Measurements from ENCODE around the gene SPOCK3.
"Not testable (repeated sequence)": the region's sequence is repeated elsewhere in the genome, so short reads cannot be mapped to it uniquely, and the experiment has no call there.

The SPOCK3 gene

GRCh38 chr4:167234316-167234881, at the start of gene SPOCK3:
TSS of gene SPOCK3 (minus strand) at chr4:167234494.
- no peak for TF ChIP-seq CTCF (IDR thresholded peaks at IDR 0.05; ENCODE audit: low read depth, low read length, missing control alignments)
- no peak for DNase-seq (ENCODE audit: extremely low read depth, low read depth)
- H3K4me3 ChIP-seq (replicated peaks; ENCODE audit: low read depth, low read length), result peak within 1 kb of the TSS; percentile 18; the same call in 1 of the 2 replicates

GRCh38 chr4:167282171-167282864, 48.0 kb upstream of the SPOCK3 start:
- no peak overlapping the region for H3K4me3 ChIP-seq (replicated peaks; ENCODE audit: low read depth, low read length)
- no peak for TF ChIP-seq CTCF (IDR thresholded peaks at IDR 0.05; ENCODE audit: low read depth, low read length, missing control alignments)
- no peak for DNase-seq (ENCODE audit: extremely low read depth, low read depth)

- H3K4me3 ChIP-seq (replicated peaks; ENCODE audit: low read depth, low read length); DNase-seq (ENCODE audit: extremely low read depth, low read depth): not testable (repeated sequence)
Measured at GRCh38 chr4:167281545-167281944, 47.3 kb upstream of the SPOCK3 start.

GRCh38 chr4:167274351-167274750, 40.1 kb upstream of the SPOCK3 start:
- H3K4me3 ChIP-seq (replicated peaks; ENCODE audit: low read depth, low read length), result no peak overlapping the region
- TF ChIP-seq CTCF (IDR thresholded peaks at IDR 0.05; ENCODE audit: low read depth, low read length, missing control alignments), result no peak
- DNase-seq (ENCODE audit: extremely low read depth, low read depth), result no peak

GRCh38 chr4:167265231-167265630, 30.9 kb upstream of the SPOCK3 start:
- no peak overlapping the region for H3K4me3 ChIP-seq (replicated peaks; ENCODE audit: low read depth, low read length)
- TF ChIP-seq CTCF (IDR thresholded peaks at IDR 0.05; ENCODE audit: low read depth, low read length, missing control alignments), result no peak
- DNase-seq (ENCODE audit: extremely low read depth, low read depth), result no peak

- TF ChIP-seq CTCF (IDR thresholded peaks at IDR 0.05; ENCODE audit: low read depth, low read length, missing control alignments), result no peak
- H3K4me3 ChIP-seq (replicated peaks; ENCODE audit: low read depth, low read length), result no peak overlapping the region
- DNase-seq (ENCODE audit: extremely low read depth, low read depth), result no peak
Measured at GRCh38 chr4:167248271-167248670, 14.0 kb upstream of the SPOCK3 start.

- DNase-seq (ENCODE audit: extremely low read depth, low read depth), result no peak
Measured at GRCh38 chr4:167239627-167240026, 5.3 kb upstream of the SPOCK3 start.

More at GRCh38 chr4:167239627-167240026, 5.3 kb upstream of the SPOCK3 start:
- TF ChIP-seq CTCF (IDR thresholded peaks at IDR 0.05; ENCODE audit: low read depth, low read length, missing control alignments), result no peak
- no peak overlapping the region for H3K4me3 ChIP-seq (replicated peaks; ENCODE audit: low read depth, low read length)
